Left renal cortex interstitium (tissue), 4 donors: ENCODE results near the gene SLC22A1. TPM values are rescaled to one million over a fixed set of nuclear protein-coding genes. Genes with fewer than 3 reads are reported as not detected.
"Not testable (repeated sequence)": the region's sequence is repeated elsewhere in the genome, so short reads cannot be mapped to it uniquely, and the experiment has no call there.

Experiments
- DNase-seq, 4 donors: peaks; one replicate each; pipeline ENCODE4 v3.0.0-alpha.2; 2013; ENCODE audit warnings: low read depth in 4 of 4, low spot score in 2 of 4, missing footprints in 1 of 4
- polyA plus RNA-seq, 4 donors: library from polyadenylated mRNA; unstranded; fragments of 120-200 nt; gene quantifications; one replicate each; pipeline ENCODE4 v1.2.1, GENCODE V29; 2013; ENCODE audit not compliant: insufficient read length in 4 of 4

SLC22A1 gene
- polyA plus RNA-seq, 4 donors, result 0.53 to 0.66 (median 0.58) TPM; not detected in 1

DNA sequence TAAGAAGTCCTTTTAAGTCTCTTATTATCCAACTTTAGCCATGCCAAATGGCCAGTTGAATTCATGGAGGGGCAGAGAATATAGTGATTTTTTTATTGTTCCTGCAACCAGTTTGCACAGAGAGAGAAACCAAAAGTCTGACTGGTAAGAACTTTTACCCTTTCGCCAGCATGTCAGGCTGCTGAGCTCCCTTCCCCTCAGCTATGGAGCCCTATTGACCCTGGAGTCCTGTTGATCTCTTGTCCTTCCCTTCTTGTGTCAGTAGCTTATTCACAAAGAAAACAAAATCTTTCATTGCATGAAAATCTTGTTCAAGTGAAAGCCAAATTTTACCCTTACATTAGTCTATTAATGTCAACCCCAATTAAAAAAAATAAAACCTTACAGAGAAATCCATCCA, 1.5 kb upstream of the SLC22A1 start:
- DNase-seq, result no peak

DNA sequence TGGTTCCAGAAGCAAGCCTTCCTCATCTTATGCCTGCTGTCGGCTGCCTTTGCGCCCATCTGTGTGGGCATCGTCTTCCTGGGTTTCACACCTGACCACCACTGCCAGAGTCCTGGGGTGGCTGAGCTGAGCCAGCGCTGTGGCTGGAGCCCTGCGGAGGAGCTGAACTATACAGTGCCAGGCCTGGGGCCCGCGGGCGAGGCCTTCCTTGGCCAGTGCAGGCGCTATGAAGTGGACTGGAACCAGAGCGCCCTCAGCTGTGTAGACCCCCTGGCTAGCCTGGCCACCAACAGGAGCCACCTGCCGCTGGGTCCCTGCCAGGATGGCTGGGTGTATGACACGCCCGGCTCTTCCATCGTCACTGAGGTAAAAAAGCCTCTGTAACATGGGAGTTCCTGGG, 366 bp downstream of the SLC22A1 start:
- no peak for DNase-seq

DNA sequence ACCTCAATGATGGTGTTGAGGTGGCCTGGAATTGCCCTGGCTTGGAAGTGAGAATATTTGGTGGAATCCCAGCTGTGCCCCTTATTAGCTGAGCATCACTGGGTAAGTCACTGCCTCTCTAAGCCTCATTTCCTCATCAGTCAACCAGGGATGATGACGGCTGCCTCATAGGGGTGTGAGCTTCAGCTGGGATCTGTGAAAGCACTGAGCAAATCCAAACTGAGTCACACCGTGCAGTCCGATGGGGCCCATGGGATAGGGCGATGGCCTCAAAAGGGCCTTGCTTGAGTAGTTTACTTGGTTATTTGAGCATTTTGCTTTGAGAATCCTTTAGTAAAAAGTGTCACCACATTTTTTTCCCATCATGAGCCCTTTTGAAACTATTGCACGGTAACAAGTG, 1.1 kb downstream of the SLC22A1 start:
- DNase-seq, result no peak

DNA sequence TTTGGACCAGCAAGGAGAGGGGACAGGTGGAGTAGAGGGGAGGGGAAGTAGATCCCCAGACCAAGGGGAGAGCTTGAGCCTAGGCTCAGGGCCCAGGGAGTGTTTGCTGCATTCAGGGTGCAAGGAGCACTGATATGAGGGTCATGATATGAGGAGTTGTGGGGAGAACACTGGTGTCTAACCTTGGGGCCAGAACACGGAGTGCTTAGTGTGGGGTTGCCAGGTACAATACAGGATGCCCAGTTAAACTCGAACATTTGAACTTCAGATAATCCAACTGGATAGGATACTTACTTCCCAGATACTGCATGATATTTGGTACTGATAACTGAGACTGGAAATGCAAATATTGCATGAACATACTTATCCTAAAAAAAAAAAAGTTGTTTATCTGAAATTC, 2.4 kb downstream of the SLC22A1 start:
- DNase-seq, result no peak

DNA sequence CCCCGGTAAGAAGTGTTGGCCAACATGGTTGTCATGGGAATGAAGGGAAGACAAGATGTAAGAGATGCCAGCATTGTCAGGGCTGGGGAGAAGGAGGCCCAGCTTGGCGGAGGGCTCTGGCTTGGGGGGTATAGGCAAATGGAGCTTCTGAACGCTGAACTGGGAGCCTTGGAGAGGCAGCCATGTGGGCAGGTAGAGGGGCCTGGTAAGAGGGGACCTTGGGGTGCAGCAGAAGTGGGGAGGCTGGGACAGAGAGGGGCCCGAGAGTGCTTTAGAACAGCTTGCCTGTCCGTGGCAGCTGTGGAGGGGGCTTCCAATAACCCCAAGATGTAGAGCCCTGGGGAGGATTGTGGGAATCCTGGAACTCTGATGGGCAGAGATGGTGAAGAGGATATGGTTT, 3.0 kb downstream of the SLC22A1 start:
- no peak for DNase-seq

DNA sequence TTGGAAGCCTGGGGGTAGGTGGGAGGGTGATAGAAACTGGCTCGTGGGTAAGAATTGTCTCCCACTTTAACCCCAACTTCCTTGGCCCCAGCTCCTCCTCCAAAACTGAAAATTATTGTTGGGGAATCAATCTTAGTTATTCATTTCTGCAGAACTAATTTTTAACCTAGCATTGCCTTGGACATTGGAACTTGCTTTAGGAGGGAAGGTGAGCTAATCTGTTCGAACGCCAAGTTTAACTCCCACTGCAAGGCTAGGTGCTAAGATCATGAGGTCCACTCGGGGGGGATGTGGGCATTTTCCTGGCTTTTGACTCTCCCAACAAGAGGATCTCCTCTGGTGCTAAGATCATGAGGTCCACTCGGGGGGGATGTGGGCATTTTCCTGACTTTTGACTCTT, 3.5 kb downstream of the SLC22A1 start:
- not testable (repeated sequence) for DNase-seq

DNA sequence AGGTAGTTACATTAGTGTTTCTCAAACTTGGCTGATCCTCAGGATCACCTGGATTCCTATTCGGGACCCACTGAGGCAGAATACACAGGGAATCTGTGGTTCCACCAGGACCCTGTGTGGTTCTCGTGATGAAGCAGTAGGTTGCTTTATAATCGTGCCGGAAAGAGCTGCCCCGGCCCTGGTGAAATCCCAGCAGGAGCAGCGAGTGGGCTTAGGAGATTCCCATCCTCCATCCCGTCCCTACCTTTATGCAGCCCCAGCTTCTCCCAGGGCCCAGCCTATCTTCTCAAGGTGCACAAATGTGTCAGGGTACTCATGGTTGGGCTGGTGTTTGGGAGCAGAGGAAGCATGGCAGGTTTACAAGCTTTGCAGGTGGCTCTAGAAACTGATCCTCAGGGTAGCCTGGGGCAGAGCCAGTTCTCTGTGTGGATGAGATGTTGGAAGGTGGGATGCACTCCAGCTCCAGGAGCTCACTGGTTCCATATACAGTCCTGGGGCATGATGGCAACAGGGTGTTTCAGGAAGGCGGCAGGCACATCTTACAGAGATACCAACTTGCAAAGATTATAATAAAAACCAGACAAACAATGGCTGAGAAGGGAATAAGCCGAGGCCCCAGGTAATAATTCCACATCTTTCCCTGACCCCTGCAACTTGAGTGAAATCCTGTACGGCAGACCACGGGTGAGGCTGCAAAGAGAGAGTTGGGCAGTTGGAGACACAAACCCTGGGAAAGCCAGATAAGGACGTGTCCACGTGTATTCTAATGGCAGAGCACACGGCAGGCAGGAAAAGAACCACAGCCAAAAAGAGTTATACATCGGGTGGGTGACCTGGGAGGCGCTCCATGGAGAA, 5.9 kb downstream of the SLC22A1 start:
- DNase-seq, result no peak

DNA sequence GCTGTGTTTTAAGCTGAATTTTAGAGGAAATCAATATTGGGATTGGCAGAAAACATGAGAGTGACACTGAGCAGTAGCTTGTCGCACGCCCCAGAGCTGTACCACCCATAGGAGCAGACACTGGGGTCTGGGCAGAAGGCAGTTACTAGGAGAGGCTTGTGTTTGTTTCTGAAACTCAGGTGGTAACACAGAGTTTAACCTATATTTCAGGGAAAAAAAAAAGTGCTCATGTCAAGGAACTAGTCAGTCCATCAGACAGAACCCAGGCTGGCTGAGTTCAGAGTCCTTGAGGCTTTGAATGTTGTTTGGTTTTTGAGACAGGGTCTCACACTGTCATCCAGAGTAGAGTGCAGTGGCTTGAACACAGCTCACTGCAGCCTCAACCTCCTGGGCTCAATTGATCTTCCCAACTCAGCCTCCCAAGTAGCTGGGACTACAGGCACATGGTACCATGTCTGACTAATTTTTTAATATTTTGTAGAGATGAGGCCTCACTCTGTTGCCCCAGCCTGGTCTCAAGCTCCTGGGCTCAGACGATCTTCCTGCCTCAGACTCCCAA, 6.6 kb downstream of the SLC22A1 start:
- no peak for DNase-seq

DNA sequence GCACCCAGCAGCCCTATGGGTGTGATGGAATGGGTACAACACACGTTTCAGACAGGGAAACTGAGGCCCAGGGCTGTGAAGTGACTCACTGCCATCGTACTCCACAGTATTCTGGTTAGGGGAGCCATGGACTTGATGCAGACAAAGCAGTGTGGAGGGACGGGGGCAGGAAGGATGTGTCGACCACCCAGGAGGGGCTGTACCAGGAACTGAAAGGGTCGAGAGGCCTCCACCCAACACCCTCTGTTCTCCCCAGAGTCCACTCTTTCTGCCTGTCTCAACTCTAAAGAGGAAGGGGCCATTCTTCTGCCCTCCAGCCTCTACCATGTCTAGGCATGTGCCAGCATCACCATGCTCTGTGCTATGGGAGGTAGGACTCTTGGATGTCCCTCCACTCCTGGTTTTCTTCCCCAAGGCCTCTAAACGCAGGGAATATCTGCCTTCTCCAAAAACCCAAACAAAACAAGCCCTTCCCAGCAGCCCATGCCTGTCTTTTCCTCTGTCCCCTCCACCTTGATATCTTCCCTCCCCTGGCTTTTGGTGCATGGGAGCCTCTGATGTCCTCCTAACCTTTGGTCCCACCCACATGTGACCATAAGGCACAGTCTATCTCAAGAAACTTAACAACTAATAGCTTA, 7.4 kb downstream of the SLC22A1 start:
- no peak for DNase-seq

DNA sequence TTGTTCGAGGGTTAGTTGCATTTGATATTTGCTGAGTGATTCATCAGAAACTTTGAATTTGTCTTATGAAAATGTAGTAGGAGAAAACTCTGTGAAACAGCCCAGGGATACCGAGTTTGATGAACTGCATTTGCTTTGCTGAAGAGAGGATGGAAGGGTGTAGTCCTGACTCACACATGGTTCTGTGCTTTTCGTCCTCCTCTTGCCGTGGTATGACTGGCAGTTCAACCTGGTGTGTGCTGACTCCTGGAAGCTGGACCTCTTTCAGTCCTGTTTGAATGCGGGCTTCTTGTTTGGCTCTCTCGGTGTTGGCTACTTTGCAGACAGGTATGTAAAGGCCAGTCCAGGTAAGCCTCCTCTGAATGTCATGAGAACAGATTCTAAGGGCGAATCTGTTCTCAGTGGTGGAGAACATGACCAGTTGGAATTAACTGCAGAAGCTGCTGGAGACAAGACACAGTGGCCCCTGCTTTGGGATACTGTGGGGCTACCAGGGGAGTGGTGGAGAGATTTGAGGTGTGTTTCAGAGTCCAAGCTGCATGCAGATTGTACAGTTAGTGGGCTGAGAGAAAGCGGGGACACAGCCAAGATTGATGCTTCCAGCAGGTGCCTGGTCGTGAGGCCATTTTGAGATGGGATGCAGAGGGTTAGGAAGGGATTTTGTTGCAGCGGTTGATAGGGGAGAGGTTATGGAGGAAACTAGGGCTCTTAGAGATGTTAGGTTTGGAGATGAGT, 8.4 kb downstream of the SLC22A1 start:
- DNase-seq, result no peak

DNA sequence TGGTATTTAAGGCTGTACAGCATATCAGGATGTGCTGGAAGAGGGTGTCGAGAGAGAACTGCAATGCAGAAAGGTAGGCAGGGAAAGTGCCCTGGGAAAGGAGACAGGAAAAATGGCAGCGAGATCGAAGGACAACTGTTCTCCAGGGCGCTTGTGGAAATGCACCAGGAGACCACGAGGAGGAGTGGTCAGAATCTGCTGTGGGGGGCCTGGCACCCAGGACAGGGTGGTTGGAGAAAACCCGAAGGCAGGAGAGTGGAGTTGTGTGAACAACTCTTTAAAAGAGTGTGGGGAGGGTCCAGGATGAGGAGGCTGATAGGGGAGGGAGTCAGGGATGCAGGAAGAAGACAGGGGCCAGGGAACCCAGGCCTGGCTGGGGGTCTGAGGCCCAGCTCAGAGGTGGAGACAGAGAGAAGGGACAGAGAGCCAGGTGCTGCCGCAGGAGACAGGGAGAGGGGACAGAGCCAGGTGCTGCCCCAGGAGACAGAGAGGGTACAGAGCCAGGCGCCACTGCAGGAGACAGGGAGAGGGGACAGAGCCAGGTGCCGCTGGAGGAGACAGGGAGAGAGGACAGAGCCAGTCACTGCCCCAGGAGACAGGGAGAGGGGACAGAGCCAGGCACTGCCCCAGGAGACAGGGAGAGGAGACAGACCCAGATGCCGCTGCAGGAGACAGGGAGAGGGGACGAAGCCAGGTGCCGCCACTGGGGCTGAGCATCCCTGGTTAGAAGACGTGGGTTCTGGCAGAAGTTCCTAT, 9.3 kb downstream of the SLC22A1 start:
- no peak for DNase-seq

DNA sequence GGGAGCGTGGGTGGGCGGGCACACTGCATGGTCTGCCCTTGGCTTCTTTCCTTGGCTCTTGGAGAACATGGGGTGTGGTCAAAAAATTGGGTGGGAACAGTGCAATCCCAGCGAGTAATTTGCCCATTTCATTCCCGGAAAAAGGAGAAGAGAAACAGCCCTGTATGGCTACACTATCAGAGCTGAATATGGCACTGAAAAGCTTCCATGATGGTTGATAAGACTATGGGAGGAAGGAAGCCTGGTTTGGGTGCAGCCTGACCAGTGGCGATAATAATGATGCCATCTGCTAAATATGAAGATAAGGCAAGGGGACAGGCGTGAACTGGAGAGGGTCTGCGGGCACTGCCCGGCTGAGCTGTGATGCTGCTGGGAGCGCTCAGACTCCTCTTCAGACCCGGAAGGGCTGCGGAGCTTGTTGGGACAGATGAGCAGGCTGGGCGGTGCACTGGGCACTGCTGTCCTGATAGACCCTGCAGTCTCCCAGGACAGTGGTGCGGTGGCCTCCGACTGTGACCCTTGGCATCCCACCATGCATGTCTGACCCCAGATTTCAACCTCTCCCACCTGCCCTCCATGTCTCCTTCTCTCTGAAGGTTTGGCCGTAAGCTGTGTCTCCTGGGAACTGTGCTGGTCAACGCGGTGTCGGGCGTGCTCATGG, 10.2 kb downstream of the SLC22A1 start:
- no peak for DNase-seq

DNA sequence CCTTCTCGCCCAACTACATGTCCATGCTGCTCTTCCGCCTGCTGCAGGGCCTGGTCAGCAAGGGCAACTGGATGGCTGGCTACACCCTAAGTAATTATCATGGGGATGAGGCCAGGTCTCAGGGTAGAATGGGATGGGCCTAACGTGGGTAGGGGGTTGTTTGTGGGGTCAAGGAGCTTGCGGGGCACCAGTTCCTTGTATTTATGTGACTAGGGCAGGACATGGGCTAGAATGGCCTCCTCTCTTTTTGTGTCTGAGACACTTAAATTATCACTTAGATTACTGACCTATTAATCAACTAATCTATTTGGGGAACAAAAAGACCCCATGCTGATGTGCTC, 10.7 kb downstream of the SLC22A1 start:
- DNase-seq, result no peak

DNA sequence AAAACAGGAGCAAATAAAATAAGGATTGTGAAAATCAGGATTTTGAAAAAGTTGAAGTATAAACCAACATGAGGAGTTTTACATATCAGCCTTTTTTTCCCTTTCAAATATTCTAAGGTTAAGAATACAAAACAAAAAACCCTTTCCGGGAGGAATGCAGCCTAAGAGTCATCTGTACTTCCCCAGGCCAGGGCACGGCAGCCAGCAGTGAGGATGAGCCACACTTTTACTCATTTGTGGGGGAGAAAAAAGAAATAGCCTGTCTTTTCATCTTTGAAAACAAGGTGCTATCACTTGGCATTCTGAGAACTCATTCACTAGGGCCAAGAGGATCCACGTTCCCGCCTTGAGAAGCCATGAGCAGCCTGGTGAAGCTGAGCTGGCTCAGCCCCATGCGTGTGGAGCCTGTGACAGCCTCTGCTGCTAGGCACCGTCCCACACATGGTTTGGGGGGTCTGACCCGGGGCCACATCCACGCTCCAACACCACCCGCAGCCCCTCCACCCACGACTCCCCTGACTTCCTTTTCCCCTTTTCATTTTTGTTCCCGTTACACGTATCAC, 11.2 kb downstream of the SLC22A1 start:
- DNase-seq, result no peak

DNA sequence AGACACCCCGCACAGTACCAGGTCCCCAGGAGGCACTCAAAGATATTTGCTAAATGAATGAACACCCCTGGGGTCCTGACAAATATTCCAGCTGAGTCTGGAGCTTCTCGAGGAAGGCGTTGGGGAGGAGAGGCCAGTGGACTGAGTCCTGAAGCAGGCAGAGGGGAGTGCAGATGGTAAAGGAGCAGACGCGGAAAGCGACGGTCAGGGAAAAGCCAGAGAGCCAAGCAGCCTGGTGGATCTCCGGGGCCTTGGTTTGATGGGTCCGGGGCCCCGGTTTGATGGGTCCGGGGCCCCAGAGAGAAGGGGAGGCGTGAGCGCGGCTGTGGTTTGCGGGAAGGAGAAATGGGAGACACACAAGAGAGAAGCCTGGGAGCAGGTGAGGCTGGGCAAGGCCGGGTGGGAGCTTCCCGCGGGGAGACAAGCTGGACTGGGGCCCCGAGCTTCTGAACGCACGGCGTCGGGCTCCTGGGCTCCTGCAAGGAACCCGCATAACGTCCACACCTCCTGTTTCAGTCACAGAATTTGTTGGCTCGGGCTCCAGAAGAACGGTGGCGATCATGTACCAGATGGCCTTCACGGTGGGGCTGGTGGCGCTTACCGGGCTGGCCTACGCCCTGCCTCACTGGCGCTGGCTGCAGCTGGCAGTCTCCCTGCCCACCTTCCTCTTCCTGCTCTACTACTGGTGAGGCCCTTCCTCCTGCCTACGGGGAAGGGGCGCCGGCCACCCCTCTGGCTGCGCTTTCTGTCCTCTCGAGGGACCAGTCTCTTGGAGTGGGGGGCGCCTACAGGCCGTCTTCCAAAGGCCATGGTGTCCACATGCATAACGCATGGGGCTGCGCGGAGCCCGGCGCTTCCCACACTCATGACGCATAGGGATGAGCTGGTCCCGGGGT, 12.1 kb downstream of the SLC22A1 start:
- no peak for DNase-seq

DNA sequence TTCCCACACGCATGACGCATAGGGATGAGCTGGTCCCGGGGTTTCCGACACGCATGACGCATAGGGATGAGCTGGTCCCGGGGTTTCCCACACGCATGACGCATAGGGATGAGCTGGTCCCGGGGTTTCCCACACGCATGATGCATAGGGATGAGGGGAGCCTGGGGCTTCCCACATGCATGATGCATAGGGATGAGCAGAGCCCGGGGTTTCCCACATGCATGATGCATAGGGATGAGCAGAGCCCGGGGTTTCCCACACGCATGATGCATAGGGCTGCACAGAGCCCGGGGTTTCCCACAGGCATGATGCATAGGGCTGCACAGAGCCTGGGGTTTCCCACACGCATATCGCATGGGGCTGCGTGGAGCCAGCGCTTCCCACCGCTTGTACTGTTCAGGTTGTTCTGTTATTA, 12.7 kb downstream of the SLC22A1 start:
- DNase-seq, result not testable (repeated sequence)

DNA sequence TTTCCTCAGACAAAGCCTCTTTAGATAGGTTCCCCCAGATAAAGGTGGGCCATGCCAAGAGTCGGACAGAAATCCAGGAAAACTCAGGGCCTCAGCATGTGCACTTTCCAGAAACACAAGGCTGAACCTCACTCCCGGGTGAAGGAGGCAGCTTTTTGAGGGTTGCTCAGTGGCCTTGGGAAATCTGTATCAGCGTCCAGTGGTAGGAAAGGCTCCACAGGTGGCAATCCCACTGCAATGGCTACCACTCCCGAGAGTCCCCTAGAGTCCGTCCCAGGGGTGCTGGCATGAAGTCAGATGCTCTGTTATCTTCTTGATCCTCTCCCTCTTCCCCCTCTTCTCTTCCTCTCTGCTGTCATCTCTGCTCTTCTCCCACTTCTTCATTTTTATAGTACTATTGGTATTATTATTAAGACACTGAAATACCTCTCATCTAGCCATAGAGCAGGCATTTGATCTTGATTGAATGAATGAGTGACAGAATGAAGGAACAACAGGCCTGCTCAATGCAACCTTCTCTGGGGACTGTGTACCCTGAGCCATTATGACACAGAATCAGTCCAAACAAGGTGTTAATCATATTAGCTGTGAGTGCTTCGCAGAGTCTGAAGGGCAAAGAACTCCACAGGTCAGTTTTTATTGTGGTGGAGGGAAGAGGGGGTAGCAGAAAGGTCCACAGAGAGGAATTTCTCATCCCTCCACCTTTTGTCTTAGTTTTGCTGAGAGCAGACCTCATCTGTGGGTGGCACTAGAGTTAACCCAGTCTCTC, 13.3 kb downstream of the SLC22A1 start:
- no peak for DNase-seq
